M059J (cell line): ENCODE results near the gene BABAM2. TPM values are rescaled to one million over a fixed set of nuclear protein-coding genes. Genes with fewer than 3 reads are reported as not detected.

Source experiments
- DNase-seq: peaks from one replicate; pipeline ENCODE4 v3.0.0-alpha.2; 2012; ENCODE audit warnings: low read depth
- total RNA-seq: library from RNA; depleted of rRNA; stranded (reverse); fragments of >200 nt; shearing (Covaris generic); gene quantifications from 2 replicates; pipeline ENCODE4 v1.2.3, GENCODE V29; 2014

BABAM2 gene
- total RNA-seq, 1 experiment from 2014 or later, result 41.8 TPM

DNA sequence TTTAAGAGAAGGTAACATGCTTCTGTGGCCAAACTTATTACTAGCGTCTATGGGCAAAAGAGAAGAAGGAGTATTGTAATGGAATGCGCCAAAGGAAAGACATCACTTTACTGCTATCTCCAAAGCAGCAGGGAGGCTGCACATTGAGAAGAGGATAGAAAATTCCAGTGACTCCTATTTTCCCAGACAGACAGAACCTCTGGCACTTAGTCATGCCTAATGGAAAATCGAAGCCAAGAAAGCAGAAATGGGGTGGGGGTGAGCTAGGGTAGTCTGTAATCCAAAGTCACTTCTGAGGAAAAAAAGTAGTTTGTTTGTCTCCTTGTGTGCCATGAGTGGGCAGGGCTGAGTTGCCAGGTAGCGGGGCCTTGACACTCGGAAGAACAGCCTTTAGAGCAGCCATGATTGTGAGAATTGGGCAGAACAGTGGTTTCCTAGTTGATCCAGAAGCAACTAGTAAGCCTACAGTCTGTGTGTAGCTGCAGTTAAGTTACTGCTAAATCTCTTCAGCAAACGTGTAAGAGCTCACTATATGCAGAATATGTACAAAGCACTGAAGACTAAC is 422.8 kb downstream of the BABAM2 start:
- no peak for DNase-seq

DNA sequence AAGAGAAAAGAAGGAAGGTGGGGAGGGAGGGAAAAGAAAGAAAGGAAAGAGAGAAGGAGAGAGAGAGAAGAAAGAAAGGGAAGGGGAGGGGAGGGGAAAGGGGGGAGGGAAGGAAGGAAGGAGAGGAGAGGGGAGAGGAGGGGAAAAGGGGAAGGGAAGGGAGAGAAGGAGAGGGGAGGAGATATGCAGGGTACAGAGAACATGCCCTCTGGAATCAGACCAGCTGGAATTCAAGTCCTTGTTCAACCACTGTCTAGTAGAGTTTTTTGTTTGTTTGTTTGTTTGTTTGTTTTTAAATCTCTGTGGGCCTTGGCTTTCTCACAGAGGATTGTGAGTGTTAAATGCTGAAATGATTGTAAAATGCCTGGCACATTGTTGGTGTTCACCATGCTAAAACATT is 424.4 kb downstream of the BABAM2 start:
- no peak for DNase-seq

DNA sequence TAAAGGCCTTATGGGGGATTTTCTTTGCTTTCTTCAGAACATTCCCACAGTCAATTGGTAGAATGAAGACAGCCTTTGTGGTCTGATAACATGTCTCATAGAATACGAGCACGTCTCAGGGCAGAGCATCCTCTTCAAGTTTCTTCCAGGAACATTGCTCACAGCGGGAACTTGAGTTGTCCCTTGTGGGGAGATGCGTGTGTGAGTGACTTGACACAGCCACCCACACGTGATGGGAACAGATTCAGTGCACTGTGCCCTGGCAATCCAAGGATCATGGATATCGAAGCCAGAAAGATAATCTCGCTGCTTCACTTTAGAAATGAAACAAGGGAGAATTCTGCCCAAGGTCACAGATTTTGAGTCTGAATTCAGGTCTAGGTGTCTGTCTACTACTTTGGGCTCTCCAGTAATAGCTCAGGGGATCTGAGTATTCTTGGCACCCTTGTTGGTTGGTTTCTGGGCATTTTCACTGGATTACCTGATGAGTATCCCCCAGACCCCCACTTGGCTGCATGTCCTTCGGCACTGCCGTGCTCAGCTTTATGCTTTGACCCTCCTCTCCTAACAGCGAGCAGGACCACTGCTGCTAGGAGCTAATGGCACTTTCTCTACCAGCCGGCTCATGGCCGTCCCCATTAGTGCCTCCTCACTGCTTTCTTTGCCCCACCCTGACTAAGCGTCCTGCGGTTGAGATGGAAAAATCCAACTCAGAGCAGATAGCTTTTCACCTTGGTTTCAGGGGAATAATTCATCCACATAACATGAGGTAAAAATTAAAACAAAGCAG is 426.2 kb downstream of the BABAM2 start:
- DNase-seq, result no peak

DNA sequence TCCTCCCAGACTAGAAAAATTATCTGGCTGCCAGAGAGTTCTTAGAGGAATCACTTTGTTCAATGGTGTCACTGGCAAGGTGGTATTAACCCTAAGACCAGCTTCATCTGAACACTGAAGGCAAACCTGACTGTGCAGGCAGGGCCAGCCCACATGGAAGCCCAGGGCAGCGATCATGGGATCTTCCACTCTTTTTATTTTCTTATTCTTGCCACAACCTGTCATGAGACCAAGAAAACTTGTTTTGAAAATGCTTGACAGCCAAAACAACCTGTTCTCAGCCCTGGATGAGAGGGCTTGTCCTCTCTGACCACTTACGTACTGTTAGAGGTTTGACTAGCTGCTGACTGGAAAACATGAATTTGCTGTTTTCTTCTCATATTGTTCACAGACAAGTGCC is 426.9 kb downstream of the BABAM2 start:
- DNase-seq, result no peak

DNA sequence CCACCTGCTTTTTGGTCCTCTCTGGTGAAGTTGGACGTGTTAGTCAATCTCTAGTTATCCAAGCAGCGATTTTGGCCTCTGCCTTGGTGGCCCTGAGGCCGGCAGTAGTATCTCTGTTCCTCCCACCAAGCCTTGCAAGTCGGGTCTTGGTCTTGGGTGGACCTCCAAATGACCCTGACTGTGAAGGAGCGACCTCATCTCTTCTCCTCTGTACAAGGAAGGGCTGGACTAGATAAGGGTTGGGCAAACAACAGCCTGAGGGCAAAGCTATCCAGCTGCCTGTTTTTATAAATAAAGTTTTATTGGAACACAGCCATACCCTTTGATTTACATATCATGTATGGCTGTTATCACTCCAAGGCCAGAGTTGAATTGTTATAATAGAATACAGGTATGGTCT is 427.5 kb downstream of the BABAM2 start:
- no peak for DNase-seq

DNA sequence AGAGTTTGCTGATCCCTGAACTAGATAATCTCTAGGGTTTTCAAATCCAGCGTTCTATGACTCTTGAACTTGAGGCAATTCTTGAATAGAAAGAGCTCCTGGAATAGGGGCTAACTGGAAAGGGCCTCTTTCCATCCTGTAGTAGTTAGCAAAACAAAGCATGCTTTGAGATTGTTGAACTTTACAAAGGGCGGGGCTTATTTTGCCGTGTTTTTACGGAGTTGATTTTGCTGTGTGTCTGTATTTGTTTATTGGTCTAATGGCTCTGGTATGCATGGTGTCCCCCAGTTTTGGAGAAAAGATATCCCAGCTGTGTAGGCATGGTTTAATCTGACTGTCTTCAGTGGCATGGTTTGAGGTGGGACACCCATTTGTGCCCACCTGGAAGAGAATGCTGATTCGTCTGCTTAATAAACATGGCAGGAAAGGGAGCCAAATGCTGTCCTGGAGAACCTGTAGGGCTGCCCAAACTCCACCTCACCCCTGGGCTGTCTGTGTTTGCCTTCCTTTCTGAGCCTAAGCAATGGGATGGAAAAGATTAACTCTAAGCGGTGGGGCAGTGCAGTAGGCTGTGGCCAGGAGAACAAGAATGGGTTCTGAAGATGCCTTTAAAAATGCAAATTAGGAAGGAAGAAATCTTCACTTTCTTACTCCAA is 428.1 kb downstream of the BABAM2 start:
- no peak for DNase-seq

DNA sequence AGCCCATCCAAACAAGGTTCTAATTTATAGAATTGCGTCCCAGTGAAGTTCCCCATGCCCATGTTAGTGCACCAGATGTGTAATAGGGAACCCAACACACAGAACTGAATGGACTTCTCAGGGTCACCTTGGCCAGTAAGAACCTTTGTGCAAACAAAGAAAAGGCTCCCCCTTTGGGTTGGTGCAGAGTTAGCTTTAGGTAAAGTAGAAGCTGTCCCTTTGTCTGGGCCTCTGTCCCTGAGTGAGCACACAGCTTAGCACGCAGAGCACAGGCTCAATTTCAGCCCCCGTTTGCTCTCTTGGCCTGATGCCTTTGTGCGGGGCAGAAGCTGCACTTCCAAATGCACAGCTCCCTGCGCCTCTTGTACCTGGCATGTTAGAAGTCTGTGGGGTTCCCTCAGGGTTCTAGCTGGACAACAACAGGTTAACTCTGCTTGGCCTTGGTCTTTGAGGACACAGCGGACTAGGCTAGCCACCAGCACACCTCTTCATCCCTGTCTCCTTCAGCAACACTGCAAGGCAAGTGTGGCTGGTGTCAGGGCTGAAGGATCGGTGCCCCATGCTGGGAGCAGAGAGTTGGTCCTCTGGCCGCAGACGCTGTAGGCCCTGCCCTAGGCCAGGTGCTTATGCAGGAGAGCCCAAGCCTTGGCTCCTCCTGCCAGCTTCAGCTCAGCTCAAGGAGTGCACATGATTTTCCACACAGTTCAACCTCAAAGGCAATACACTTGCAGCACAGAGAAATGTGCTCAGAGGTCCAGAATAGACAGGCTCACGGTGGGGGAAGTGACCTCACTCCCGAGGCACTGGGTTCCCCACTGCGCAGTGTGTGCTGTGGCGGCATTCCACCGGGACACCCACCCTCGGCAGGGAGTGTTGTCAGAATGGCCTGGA is 428.8 kb downstream of the BABAM2 start:
- DNase-seq, result no peak

DNA sequence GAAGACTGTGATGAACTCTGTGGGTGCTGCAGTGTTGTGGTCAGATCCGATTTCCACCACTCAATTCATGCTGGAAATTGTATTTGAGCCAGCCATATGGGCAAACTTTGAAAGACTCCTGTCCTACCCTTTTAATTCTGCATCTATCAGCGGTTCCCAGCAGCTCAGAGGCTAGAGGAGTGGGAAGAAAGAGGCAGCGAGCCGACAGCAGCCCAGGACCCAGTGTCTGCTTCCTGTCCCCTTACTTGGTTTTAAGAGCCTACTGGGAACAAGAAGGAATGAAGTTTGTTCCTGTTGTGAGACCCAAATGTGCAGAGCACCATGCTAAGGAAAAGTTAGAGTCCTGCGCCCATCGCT is 429.5 kb downstream of the BABAM2 start:
- no peak for DNase-seq

DNA sequence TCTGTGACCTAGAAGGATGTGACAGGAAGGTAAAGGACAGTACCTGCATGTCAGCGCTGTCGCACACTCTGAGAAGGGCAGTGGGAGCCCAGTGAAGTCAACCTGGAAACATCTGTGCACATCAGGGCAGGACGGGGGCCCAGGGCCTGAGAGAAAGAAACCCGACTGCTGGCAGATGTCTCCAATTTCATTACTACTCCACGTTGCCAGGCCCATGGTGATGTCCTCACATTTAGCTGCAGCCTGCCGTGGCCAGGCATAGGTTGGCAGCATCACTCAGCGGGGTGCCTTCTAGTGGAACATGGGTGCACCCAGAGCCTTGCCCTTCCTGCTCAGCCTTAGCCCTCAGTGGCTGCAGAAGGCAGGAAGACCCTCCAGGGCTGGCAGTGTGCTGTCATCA is 429.8 kb downstream of the BABAM2 start:
- DNase-seq, result no peak

DNA sequence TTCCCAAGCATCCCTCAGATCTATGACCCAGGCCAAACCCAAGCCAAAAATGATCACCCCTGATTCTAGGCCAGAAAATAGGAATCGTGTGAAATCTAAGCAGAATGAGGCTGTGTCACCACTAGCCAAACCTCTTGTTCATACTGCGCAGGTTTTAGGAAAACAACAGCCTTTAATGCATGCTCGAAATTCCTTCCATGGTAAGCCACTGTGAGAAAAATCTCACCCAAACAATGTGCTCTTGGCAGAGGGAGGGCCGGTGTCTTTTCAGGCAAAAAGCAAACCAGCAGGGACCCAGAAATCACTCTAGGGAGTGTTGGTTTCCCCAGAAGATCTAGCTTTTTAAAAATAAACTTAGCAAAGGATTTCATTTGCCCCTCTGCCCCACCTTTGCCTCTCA is 430.9 kb downstream of the BABAM2 start:
- DNase-seq, result no peak

DNA sequence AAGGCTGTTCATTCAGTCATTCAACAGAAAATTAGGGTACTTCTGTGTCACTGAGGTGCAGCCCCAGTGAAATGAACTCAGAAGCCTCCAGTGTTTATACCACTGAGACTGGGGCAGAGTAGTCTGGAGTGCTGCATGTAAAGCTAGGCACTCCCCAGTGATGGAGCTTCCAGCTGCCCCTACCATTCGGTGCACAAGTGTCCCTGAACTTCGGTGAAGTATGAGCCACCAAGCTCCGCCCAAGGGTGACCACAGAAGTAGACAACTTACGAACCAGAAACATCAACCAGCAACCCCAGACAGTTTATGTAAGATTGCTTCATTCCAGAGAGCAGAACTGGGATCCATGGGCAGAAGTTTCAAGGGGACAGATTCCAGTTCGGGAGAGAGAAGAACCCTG is 431.5 kb downstream of the BABAM2 start:
- DNase-seq, result no peak

DNA sequence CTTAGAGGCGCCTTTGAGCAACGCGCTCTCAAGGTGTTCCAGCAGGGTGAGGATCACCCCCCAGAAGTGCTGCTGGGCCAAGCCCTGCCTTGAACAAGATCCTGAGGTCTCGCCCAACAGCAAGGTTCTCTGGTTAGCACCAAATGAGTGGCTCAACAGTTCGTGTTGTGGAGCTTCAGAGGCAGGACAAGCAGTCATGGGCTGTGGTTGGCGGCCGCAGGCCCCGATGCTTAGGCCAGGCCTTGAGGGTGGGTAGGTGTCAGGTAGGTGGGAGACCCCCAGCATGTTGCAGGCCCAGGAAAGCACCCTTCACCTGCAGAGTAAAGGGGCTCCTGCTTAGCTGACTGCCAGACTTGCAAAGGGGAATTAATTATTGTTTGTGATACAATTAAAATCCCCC is 431.9 kb downstream of the BABAM2 start:
- DNase-seq, result no peak

DNA sequence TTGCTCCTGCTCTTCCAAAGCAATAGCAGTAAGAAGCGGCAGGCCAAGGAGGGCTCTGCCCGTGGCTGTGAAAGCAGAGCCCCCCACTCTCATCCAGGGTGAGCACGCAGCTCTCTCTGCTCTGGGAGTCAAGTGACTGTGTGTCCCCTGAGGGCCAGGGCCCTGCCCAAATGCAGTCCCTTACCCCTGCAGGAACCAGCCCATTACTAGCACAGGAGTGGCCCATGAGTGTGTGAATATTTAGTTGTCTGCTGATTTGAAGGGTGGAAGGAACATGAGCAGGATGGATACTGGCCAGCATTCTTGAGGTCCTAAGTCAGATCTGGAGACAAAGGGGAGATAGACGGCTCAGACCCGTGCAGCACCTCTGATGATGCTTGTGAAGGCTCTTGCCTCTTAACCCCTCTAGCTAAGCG is 432.5 kb downstream of the BABAM2 start:
- no peak for DNase-seq

DNA sequence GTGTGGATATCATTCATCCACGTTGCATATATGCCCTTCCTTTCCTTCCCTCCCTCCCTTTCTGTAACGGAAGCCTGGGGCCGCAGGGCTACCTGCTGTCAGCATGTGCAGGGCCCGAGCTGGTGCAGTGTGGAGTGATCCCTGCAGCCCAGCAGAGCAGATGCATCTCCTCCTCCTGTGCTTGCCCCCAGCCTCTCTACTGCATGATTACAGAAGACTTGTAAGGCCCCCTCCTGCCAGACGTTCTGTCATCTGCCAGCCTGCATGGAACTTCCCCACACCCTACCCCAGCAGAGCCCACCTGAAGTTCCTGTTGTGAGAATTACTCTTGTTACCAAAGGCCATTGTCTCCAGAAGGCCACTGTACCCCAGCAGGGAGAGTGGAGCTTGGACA is 434.6 kb downstream of the BABAM2 start:
- DNase-seq, result no peak

DNA sequence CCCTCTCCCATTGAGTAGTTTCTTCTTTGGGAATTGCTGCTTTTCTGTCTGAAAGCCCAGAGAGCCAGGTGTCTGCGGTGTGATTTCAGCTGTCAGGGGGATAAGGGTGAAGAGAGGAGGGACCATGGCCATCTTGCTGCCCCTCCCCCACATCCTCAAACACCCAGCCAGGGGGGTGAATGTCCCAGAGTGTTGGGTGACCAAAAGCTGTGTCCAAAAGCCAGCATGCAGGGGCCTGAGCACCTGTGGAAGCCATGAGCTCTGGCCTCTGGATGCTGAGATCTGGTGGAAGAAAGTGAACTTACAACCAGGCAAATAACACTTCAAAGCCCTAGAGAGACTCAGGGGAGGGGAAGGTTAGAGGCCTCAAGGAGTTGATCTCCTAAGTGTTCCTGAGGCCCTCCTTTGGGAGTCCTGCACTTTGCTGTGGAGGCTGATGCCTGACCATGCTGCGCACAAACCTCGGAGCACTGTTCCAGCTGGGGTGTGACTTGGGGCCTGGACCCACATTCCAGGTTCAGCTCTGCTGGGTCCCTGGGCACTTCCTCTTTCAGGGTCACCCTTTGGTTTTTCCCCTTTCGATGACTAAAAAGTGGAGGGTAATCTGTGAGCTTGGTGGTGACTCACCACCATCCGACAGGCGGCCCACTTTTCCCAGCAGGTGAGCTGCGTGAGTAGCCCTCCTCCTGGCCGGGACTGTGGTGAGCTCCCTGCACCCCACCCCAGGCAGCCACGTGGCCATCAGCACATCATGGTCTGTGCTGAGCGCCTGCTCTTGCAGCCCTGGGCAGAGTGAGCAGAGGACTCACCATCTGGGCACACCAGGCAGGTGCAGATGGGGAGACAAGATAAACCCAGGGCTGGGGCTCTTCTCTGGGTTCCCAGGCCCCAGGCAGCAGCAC is 435.3 kb downstream of the BABAM2 start:
- peak; percentile 70 for DNase-seq

DNA sequence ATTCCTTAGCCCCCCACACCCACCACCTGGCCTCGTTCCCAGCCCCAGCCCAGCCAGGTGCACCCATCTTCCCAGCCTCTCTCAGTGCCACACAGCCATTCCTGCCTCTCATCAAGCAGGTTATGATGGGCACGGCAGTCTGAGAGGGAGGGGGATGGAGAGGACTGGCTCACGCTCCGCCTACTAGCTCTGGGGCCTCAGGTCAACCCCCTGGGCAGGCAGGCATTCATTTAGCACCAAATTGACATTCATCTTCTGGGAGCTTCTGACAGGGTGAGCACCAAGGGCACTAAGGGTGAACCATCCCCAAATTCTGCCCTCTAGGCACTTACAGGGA is 435.9 kb downstream of the BABAM2 start:
- no peak for DNase-seq

DNA sequence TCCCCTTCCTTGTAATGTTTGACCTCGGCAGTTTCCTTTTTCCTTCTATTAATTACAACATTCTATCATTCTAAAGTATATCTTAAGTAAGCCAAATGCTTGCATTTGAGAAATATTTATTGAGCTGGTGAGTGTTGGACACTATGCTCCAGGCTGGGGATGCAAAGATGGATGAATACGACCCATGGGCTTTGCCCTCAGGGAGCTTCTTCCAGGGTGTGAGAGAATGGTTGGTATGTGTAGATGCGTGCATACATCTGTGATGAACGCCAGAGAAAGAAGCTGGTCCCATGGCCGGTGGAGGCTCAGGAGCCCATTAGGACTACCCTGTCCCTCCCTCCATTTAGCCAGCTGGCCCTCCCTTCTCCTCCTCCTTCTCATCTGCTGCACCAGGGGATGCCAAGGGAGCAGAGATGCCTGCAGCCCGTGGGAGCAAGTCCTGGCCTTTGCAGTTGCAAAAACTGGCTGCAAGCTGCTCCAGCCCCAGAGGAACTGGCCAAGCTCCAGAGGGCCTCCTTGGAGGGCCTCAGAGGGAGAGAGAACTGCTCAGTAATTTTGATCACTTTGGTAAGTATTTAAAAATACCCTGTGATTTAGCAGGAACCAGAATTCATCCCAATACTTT is 436.5 kb downstream of the BABAM2 start:
- DNase-seq, result no peak

DNA sequence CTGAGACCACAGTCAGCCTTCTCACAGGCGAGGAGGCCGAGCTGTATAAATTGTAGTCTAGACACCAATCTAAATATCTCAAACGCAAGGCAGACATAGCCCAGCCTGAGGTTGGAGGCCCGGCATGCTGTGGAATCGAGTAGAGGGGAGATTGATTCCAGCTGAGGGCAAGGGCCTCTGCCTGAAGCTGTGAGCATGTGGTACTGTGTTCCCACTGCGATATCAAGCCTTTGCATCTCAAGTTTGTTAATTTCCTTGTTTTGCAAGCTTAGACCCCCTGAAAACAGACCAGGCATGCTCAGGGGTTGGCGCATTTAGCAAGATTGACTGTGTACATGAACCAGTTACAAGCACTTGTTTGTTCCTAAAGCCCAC is 437.0 kb downstream of the BABAM2 start:
- no peak for DNase-seq

DNA sequence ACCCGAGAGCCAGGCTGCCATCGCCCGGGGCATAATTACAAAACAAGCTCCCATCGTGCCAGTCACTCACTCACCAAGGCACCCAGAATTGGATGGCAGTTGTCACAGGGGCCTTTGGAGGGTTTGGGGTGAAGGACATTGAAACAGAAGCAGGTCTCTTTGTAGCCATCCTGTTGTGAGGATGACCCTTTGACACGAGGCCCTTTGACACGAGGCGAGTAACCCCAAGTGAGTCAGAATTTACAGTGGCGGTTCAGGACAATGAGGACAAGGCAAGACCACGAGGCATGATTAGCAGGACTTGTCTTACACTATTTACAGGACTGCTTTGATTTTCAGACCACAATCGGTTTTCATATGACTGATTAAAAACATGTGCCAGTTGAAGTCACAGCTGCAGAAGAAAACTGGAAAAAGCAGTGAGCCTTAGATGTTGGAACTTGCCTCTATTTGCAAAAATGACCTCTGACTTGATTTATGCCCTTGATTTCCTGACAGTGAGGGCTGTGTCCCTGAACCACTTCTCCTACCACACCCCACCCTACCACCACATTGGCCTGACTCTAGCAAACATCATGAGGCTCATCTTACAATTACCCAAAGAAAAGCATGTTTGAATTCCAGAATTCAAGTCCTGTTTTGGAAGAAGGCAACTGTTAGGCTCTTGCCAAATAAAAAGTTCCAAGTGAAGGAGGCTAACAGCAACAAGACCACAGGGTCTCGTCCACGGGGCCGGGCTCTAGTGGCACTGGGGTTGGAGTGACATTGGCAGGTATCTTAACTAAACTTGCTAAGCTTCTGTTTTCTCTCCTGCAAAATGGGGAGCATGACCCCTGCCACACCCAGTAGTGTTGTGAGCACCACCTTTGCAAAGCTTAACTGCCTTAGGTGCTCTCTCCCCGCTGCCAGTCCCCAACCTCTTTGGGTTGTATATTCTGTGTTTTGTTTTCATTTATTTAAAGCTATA is 437.7 kb downstream of the BABAM2 start:
- DNase-seq, result peak; percentile 58

DNA sequence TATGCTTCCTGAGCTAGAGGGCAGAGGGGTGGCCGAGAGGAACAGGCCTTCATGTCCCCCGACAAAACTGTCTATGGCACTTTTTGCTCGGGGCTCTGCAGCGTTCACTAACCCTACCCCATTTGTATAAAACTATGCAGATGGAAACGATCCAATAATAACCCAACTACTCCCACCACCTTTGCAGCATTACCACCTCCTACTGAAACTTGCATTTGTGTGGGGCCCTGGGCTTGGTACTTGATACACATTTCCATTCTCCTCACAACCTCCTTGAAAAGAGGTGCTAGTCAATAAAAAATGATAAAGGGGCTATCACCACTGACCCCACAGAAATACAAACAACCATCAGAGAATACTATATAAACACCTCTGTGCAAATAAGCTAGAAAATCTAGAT is 438.7 kb downstream of the BABAM2 start:
- no peak for DNase-seq
